A549 (cell line): ENCODE measurements around the gene TTC28.

Experiments used
- EP300 ChIP-seq, 2 experiments: fragments of >200 bp; sonication (Bioruptor Twin); formaldehyde crosslinking; IDR thresholded peaks; 2 replicates in 1 of 2; 3 replicates in 1 of 2; pipeline ENCODE4 v1.6.1; 2016 to 2017
- MYC ChIP-seq: IDR thresholded peaks from 2 replicates; pipeline ENCODE4 v1.6.1; 2012; ENCODE audit warnings: mild to moderate bottlenecking, inconsistent platforms, low read length, improper control_type of control experiment, borderline replicate concordance
- POLR2A ChIP-seq: IDR thresholded peaks from 2 replicates; pipeline ENCODE4 v1.6.1; 2012; ENCODE audit warnings: mild to moderate bottlenecking, low read length
- TF ChIP-seq, protein P1 (sequence below): fragments of 150-350 bp; IDR thresholded peaks from 2 replicates; pipeline ENCODE4 v1.6.1; 2014; ENCODE audit warnings: low read depth, mild to moderate bottlenecking, low read length
- TF ChIP-seq, protein P2 (sequence below): fragments of >200 bp; sonication (Bioruptor Twin); formaldehyde crosslinking; IDR thresholded peaks from 3 replicates; pipeline ENCODE4 v1.5.1; 2016

DNA sequence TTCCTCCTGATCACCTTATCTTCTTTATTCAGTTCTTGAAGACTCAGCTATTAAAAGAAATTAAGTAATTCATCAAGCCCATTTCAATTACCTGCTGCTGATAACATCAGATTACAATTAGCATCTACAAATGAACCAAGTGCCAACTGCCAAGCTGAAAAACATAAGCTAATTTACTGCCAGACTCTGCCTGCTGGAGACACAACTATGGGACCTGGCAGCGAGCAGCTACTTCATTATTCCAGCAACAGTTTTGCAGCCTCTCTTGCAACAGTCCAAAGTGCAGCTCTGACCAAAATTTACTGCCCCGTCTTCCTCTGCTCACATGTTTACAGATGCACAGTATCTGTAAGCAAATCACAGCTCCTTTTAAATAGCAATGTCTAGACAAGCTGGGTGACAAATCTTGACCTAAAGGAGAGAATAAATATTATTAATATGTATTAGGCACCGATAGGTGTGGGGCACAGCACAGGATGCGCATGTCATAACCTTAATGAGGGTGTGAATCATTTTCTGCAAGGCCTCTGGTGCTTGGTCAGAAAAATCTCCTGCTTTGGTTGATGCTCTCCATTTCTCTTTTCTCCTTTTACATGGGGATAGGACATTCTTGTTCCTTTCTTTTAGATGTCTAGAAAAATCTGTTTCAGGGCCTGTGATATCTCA lies 528.4 kb downstream of the TTC28 start:
- TF ChIP-seq POLR2A (no peak), MYC (no peak), EP300 (IDR thresholded peaks at IDR 0.05) (no peak)
- TF ChIP-seq, protein P1, sequence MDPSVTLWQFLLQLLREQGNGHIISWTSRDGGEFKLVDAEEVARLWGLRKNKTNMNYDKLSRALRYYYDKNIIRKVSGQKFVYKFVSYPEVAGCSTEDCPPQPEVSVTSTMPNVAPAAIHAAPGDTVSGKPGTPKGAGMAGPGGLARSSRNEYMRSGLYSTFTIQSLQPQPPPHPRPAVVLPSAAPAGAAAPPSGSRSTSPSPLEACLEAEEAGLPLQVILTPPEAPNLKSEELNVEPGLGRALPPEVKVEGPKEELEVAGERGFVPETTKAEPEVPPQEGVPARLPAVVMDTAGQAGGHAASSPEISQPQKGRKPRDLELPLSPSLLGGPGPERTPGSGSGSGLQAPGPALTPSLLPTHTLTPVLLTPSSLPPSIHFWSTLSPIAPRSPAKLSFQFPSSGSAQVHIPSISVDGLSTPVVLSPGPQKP, result no peak
- TF ChIP-seq, protein P2, sequence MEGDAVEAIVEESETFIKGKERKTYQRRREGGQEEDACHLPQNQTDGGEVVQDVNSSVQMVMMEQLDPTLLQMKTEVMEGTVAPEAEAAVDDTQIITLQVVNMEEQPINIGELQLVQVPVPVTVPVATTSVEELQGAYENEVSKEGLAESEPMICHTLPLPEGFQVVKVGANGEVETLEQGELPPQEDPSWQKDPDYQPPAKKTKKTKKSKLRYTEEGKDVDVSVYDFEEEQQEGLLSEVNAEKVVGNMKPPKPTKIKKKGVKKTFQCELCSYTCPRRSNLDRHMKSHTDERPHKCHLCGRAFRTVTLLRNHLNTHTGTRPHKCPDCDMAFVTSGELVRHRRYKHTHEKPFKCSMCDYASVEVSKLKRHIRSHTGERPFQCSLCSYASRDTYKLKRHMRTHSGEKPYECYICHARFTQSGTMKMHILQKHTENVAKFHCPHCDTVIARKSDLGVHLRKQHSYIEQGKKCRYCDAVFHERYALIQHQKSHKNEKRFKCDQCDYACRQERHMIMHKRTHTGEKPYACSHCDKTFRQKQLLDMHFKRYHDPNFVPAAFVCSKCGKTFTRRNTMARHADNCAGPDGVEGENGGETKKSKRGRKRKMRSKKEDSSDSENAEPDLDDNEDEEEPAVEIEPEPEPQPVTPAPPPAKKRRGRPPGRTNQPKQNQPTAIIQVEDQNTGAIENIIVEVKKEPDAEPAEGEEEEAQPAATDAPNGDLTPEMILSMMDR, result no peak
